Measurements from ENCODE around the gene DDX20.

DNA sequence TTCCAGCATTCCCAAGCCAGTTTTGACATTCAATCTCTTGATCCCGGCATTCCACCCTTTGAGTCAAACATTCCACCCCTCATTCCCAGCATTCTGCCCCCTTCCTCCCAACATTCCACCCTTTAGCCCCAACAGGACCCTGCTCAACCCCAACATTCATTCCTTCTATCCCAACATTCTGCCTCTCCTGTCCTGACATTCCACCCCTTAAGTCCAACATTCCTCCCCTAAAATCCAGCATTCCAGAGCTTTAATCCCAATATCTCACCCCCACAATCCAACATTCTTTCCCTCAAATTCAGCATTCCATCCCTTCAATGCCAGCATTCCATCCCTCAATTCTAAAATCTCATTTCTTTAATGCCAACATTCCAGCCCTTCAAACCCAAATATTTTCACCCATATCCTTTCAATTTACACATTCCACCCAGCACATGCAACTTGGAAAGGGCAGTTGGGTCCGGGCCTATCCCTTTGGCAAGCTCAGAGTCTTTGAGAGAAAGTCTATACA, 22.9 kb downstream of the DDX20 start:
- TF ChIP-seq POLR2A (IDR thresholded peaks at IDR 0.05) (no peak), POLR2AphosphoS5 (IDR thresholded peaks at IDR 0.05) (no peak)
- TF ChIP-seq, protein P1, sequence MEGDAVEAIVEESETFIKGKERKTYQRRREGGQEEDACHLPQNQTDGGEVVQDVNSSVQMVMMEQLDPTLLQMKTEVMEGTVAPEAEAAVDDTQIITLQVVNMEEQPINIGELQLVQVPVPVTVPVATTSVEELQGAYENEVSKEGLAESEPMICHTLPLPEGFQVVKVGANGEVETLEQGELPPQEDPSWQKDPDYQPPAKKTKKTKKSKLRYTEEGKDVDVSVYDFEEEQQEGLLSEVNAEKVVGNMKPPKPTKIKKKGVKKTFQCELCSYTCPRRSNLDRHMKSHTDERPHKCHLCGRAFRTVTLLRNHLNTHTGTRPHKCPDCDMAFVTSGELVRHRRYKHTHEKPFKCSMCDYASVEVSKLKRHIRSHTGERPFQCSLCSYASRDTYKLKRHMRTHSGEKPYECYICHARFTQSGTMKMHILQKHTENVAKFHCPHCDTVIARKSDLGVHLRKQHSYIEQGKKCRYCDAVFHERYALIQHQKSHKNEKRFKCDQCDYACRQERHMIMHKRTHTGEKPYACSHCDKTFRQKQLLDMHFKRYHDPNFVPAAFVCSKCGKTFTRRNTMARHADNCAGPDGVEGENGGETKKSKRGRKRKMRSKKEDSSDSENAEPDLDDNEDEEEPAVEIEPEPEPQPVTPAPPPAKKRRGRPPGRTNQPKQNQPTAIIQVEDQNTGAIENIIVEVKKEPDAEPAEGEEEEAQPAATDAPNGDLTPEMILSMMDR (IDR thresholded peaks at IDR 0.05) = no peak

Measured in upper lobe of left lung (tissue), 4 donors.